Tibial nerve (tissue), 4 donors: ENCODE measurements around the gene FYB1.

Experiments used
- CTCF ChIP-seq, 5 experiments: fragments of 200-600 bp in 3 of 5; fragments of 450-650 bp in 2 of 5; sonication (generic) in 3 of 5; IDR thresholded peaks; one replicate each; pipeline ENCODE4 v1.5.1; 2016 to 2019; ENCODE audit warnings: antibody characterized with exemption in 5 of 5, mild to moderate bottlenecking in 3 of 5, moderate library complexity in 2 of 5
- EP300 ChIP-seq, 2 donors: sonication (generic); formaldehyde crosslinking; IDR thresholded peaks; one replicate each; pipeline ENCODE4 v1.6.1; 2017; ENCODE audit warnings: antibody characterized with exemption in 2 of 2, mild to moderate bottlenecking in 1 of 2
- POLR2A ChIP-seq, 2 donors: fragments of 450-650 bp; IDR thresholded peaks; one replicate each; pipeline ENCODE4 v1.6.1; 2017; ENCODE audit warnings: antibody characterized with exemption in 2 of 2, mild to moderate bottlenecking in 2 of 2, moderate library complexity in 2 of 2

DNA sequence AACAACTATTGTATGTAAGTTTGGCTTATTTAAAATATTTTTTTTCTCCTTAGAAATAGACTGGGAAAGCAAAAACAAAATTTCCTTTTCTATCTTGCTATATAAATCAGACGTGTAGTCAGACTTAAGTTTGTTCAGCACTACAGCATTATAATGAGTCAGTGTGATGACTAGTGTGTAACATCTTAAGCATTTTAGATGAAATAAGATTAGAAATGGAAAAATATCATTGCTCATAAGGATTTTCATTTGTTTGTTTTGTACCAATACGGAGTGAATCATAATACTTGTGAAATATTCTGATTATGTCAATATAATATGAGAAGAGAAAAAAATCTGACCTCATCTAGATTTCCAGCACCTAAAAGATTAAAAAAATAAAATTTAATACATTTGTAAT lies 80.5 kb downstream of the FYB1 start:
- TF ChIP-seq POLR2A (IDR thresholded peaks at IDR 0.05) (no peak), CTCF (IDR thresholded peaks at IDR 0.05) (no peak), EP300 (IDR thresholded peaks at IDR 0.05) (no peak)
